Activated CD4-positive, alpha-beta memory T cell treated with anti-CD3 and anti-CD28 coated beads, Interleukin-2, amount 10 ng/mL, durations not matched to agents 7 days and 5 days (primary cell): ENCODE results near the gene RNF25. TPM values are rescaled to one million over a fixed set of nuclear protein-coding genes. Genes with fewer than 3 reads are reported as not detected.
A peak's percentile ranks its signal among the peaks of the same experiment; 100 is the strongest.
"Not testable (repeated sequence)": the region's sequence is repeated elsewhere in the genome, so short reads cannot be mapped to it uniquely, and the experiment has no call there.

Source experiments
- CTCF ChIA-PET: fragments of 350-600 bp; sonication (Branson Sonifier 250); formaldehyde crosslinking; loops from one replicate; lab custom pipeline; 2021; ENCODE audit warnings: antibody characterized with exemption, inconsistent platforms; lab: Charles Lee
- POLR2A ChIA-PET: fragments of 350-600 bp; sonication (Branson Sonifier 250); formaldehyde crosslinking; loops from one replicate; lab custom pipeline; 2021; ENCODE audit warnings: antibody characterized with exemption; lab: Charles Lee
- DNase-seq: peaks from one replicate; pipeline ENCODE4 v3.0.0-alpha.2; 2020
- H3K27ac Mint-ChIP-seq: one replicate; pipeline ENCODE4 v1.8.0; 2021; ENCODE audit warnings: mild to moderate bottlenecking, mixed read lengths
- H3K27me3 Mint-ChIP-seq: one replicate; pipeline ENCODE4 v1.8.0; 2021; ENCODE audit warnings: mixed read lengths
- H3K36me3 Mint-ChIP-seq: one replicate; pipeline ENCODE4 v1.8.0; 2021; ENCODE audit warnings: low read depth, mixed read lengths
- H3K4me1 Mint-ChIP-seq: one replicate; pipeline ENCODE4 v1.8.0; 2021; ENCODE audit warnings: mixed read lengths
- H3K4me3 Mint-ChIP-seq: one replicate; pipeline ENCODE4 v1.8.0; 2021; ENCODE audit warnings: mild to moderate bottlenecking, mixed read lengths
- H3K9me3 Mint-ChIP-seq: one replicate; pipeline ENCODE4 v1.8.0; 2021; ENCODE audit warnings: mixed read lengths
- total RNA-seq, 2 experiments: library from RNA; stranded (reverse); gene quantifications; one replicate each; pipeline ENCODE4 v1.2.3, GENCODE V29; 2021

The RNF25 gene
- total RNA-seq, 2 experiments from 2014 or later, result 15.1 to 21.9 TPM

GRCh38 chr2:218710334-218710686, 38.5 kb upstream of the RNF25 start:
- Mint-ChIP-seq H3K36me3 (peaks cover 4% of the 10 kb centered on the region), H3K4me1 (peaks cover 60% of the 10 kb centered on the region), H3K9me3 (no peaks in the 10 kb centered on the region), H3K27me3 (no peaks in the 10 kb centered on the region), H3K27ac (no peak overlapping the region), H3K4me3 (peak overlapping the region; percentile 93)
- POLR2A ChIA-PET, result interaction anchor here (0.6 to 1.9 kb wide), 7 partner anchors 12 to 490 kb away, joined by 3 to 18 read pairs (median 6); partner anchors contain the start of genes BCS1L, RNF25, STK36 and ZNF142
- DNase-seq, result no peak
- CTCF ChIA-PET, result interaction anchor here (0.6 to 3.4 kb wide), 30 partner anchors 8 to 678 kb away, joined by 3 to 32 read pairs (median 4); partner anchors contain the start of genes BCS1L, DNPEP, RNF25 and STK36

GRCh38 chr2:218709908-218710307, 38.1 kb upstream of the RNF25 start:
- peaks cover 4% of the 10 kb centered on the region for H3K36me3 Mint-ChIP-seq
- peaks cover 59% of the 10 kb centered on the region for H3K4me1 Mint-ChIP-seq
- no peak overlapping the region for H3K27ac Mint-ChIP-seq
- H3K4me3 Mint-ChIP-seq, result peak overlapping the region; percentile 93
- no peaks in the 10 kb centered on the region for H3K27me3 Mint-ChIP-seq
- H3K9me3 Mint-ChIP-seq, result no peaks in the 10 kb centered on the region
- ChIA-PET POLR2A (interaction anchor here (0.6 to 1.9 kb wide), 7 partner anchors 12 to 490 kb away, joined by 3 to 18 read pairs (median 6); partner anchors contain the start of genes BCS1L, RNF25, STK36 and ZNF142), CTCF (interaction anchor here (0.6 to 3.4 kb wide), 28 partner anchors 7 to 480 kb away, joined by 3 to 32 read pairs (median 4); partner anchors contain the start of genes BCS1L, RNF25, STK36 and ZNF142)
- no peak for DNase-seq

DNA sequence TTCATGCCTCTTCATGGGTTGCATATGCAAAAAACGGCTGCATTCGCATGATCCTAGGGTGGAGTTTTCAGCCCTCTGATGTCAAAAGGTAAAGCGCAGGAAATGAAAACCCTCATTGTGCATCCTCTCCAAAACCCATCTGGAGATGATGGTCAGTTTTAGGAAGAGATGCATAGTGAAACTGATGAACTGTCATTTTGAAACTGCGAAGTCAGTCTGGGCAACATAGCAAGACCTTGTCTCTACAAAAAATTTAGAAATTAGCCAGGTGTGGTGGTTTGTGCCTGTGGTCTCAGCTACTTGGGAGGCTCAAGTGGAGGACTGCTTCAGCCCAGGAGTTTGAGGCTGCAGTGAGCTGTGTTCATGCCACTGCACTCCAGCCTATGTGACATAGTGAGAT, 36.3 kb upstream of the RNF25 start:
- peaks cover 47% of the 10 kb centered on the region for H3K4me1 Mint-ChIP-seq
- H3K4me3 Mint-ChIP-seq, result no peak overlapping the region
- H3K27me3 Mint-ChIP-seq, result no peaks in the 10 kb centered on the region
- H3K36me3 Mint-ChIP-seq, result no peaks in the 10 kb centered on the region
- POLR2A ChIA-PET, result interaction anchor here (1.1 to 2.1 kb wide), 6 partner anchors 9 to 311 kb away, joined by 3 to 13 read pairs (median 4); partner anchors contain the start of genes BCS1L, RNF25, STK36 and ZNF142
- CTCF ChIA-PET, result interaction anchor here (0.7 to 2.2 kb wide), 11 partner anchors 15 to 435 kb away, joined by 3 to 11 read pairs (median 4); partner anchors contain the start of genes BCS1L and ZNF142
- H3K27ac Mint-ChIP-seq, result peak overlapping the region; percentile 52
- peak; percentile 32 for DNase-seq
- H3K9me3 Mint-ChIP-seq, result no peaks in the 10 kb centered on the region

DNA sequence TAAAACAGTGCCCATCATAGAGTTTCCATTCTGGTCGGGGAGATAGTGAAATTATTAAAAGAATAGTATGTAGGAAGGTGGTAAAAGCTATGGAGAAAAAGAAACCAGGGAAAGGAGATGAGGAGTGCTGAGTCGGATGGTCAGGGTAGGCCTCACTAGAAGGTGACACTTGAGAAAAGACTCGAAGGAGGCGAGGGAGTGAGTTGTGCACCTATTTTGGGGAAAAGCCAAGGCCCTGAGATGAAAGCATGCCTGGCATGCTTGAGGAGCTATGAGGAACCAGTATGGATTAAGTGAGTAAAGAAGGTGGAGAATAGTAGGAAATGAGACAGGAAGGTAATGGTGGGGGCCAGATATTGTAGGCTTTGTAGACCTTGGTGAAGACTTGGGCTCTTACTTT, 31.5 kb upstream of the RNF25 start:
- CTCF ChIA-PET, result interaction anchor here (1.1 to 2.8 kb wide), 3 partner anchors 7 to 24 kb away, joined by 3 to 12 read pairs (median 9); partner anchors contain the start of gene TTLL4
- no peak overlapping the region for H3K4me3 Mint-ChIP-seq
- no peaks in the 10 kb centered on the region for H3K27me3 Mint-ChIP-seq
- peaks cover 16% of the 10 kb centered on the region for H3K4me1 Mint-ChIP-seq
- DNase-seq, result no peak
- no peaks in the 10 kb centered on the region for H3K9me3 Mint-ChIP-seq
- POLR2A ChIA-PET, result no interaction called here
- H3K27ac Mint-ChIP-seq, result no peak overlapping the region
- H3K36me3 Mint-ChIP-seq, result no peaks in the 10 kb centered on the region

- Mint-ChIP-seq H3K36me3 (no peaks in the 10 kb centered on the region), H3K9me3 (no peaks in the 10 kb centered on the region), H3K27ac (no peak overlapping the region), H3K27me3 (no peaks in the 10 kb centered on the region), H3K4me3 (no peak overlapping the region), H3K4me1 (peaks cover under 1% of the 10 kb centered on the region)
- CTCF ChIA-PET, result interaction anchor here (1.0 to 2.8 kb wide), 3 partner anchors 9 to 146 kb away, joined by 3 to 12 read pairs (median 9); partner anchors contain the start of gene TTLL4
- POLR2A ChIA-PET, result no interaction called here
- no peak for DNase-seq
These were observed 30.0 kb upstream of the RNF25 start for GRCh38 chr2:218701806-218702205.

DNA sequence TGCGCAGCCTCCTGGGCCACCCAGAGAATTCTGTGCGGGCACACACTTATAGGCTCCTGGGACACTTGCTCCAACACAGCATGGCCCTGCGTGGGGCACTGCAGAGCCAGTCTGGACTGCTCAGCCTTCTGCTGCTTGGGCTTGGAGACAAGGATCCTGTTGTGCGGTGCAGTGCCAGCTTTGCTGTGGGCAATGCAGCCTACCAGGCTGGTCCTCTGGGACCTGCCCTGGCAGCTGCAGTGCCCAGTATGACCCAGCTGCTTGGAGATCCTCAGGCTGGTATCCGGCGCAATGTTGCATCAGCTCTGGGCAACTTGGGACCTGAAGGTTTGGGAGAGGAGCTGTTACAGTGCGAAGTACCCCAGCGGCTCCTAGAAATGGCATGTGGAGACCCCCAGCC, 27.1 kb upstream of the RNF25 start:
- no peak overlapping the region for H3K4me3 Mint-ChIP-seq
- no peak for DNase-seq
- POLR2A ChIA-PET, result interaction anchor here (0.8 to 1.7 kb wide), 3 partner anchors 9 to 11 kb away, joined by 3 to 6 read pairs (median 4); partner anchors contain the start of gene TTLL4
- no peaks in the 10 kb centered on the region for H3K4me1 Mint-ChIP-seq
- H3K36me3 Mint-ChIP-seq, result no peaks in the 10 kb centered on the region
- H3K27ac Mint-ChIP-seq, result no peak overlapping the region
- H3K27me3 Mint-ChIP-seq, result no peaks in the 10 kb centered on the region
- CTCF ChIA-PET, result interaction anchor here (1.1 to 1.5 kb wide), 3 partner anchors 11 to 12 kb away, joined by 3 to 6 read pairs (median 3); no protein-coding TSS in a partner anchor
- no peaks in the 10 kb centered on the region for H3K9me3 Mint-ChIP-seq

DNA sequence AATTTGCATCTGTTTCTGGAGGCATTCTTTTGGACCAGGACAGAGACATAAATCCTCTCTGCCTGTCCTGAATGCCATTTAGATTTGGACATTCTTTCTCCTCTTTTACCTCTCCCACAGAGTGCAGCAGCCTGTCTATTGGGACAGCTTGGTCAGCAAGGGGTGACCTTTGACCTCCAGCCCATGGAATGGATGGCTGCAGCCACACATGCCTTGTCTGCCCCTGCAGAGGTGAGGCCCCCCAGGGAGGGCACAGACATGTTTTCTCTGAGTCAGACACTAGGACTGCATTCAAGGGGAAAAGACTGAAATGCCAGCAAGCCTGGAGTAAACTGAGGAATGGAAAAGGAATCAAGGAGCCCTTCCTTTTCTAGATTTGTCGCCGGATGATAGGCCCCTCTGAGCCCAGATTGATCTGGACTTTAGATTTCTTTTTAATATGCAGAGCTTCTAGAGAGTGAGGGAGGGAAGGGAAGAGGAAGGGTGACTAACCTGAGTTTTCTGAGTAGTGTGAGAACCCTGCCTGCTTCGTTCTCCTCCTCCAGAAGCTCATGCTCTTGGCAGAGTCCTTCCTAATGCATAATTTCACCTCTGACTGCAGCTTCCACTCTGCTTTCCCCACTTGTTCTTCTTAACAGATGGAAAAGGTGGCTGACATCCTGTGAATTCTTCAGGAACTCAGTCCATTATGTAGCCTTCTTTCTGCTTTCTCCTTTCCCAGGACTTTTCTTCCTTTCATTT, 22.8 kb upstream of the RNF25 start:
- no peaks in the 10 kb centered on the region for H3K9me3 Mint-ChIP-seq
- H3K27ac Mint-ChIP-seq, result no peak overlapping the region
- H3K27me3 Mint-ChIP-seq, result no peaks in the 10 kb centered on the region
- H3K4me3 Mint-ChIP-seq, result no peak overlapping the region
- no peak for DNase-seq
- CTCF ChIA-PET, result interaction anchor here (0.7 kb wide), 1 partner anchor 112 kb away, joined by 4 read pairs; no protein-coding TSS in a partner anchor
- H3K36me3 Mint-ChIP-seq, result peaks cover 4% of the 10 kb centered on the region
- POLR2A ChIA-PET, result no interaction called here
- no peaks in the 10 kb centered on the region for H3K4me1 Mint-ChIP-seq

- Mint-ChIP-seq H3K9me3 (no peaks in the 10 kb centered on the region), H3K36me3 (peaks cover 4% of the 10 kb centered on the region), H3K4me3 (no peak overlapping the region), H3K4me1 (no peaks in the 10 kb centered on the region), H3K27me3 (no peaks in the 10 kb centered on the region), H3K27ac (no peak overlapping the region)
- ChIA-PET CTCF (no interaction called here), POLR2A (no interaction called here)
- no peak for DNase-seq
These were observed 19.4 kb upstream of the RNF25 start for GRCh38 chr2:218691234-218691633.

DNA sequence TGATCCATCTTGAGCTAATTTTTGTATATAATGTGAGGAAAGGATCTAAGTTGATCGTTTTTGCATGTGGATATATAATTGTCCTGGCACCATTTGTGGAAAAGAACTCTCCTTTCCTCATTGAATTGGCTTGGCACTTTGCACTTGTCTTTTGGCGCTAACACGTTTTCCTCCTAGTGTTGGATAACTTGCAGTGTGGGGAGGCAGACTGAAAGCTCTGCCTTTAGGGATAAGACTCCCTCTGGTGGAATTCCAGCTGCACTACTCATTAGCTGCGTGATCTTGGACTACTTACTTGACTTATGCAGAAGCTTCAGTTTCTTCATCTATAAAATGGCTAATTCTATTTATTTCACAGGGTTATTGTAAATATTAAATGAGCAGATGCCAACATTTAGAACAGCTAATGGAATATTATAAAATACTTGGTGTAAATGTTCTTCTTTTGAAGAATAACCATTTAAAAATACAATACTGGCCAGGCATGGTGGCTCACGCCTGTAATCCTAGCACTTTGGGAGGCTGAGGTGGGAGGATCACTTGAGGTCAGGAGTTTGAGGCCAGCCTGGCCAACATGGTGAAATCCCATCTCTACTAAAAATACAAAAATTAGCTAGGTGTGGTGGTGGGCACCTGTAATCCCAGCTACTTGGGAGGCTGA, 15.7 kb upstream of the RNF25 start:
- ChIA-PET CTCF (interaction anchor here (0.7 to 2.4 kb wide), 16 partner anchors 9 to 210 kb away, joined by 3 to 27 read pairs (median 4); partner anchors contain the start of genes BCS1L, RNF25, STK36 and ZNF142), POLR2A (interaction anchor here (1.0 to 2.2 kb wide), 4 partner anchors 11 to 397 kb away, joined by 3 to 9 read pairs (median 4); partner anchors contain the start of genes BCS1L and ZNF142)
- not testable (repeated sequence) for H3K27ac Mint-ChIP-seq, H3K36me3 Mint-ChIP-seq, H3K27me3 Mint-ChIP-seq, H3K4me3 Mint-ChIP-seq, H3K4me1 Mint-ChIP-seq, H3K9me3 Mint-ChIP-seq
- DNase-seq, result peak; percentile 33

- no peaks in the 10 kb centered on the region for H3K4me1 Mint-ChIP-seq
- ChIA-PET CTCF (interaction anchor here (1.0 kb wide), 1 partner anchor 23 kb away, joined by 4 read pairs; no protein-coding TSS in a partner anchor), POLR2A (no interaction called here)
- H3K4me3 Mint-ChIP-seq, result no peak overlapping the region
- H3K27ac Mint-ChIP-seq, result no peak overlapping the region
- no peaks in the 10 kb centered on the region for H3K27me3 Mint-ChIP-seq
- no peak for DNase-seq
- peaks cover 2% of the 10 kb centered on the region for H3K36me3 Mint-ChIP-seq
- no peaks in the 10 kb centered on the region for H3K9me3 Mint-ChIP-seq
These were observed 8.3 kb upstream of the RNF25 start for GRCh38 chr2:218680061-218680460.

DNA sequence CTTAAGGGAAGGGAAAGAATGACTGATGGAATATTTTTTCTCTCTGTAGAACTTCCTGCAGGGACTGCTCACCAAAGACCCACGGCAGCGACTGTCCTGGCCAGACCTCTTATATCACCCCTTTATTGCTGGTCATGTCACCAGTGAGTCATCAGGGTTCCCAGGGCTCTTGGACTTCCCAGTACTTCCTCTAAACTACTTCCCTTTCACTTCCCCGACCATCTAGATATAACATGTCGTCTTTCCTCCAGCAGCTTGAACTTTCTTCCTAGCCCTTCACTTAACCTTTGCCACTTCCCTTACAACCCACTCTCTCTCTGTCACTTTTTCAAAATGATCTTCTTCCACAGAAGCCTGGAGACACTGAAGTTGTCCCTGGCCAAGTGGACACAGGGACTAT, 7.3 kb upstream of the RNF25 start:
- no peak overlapping the region for H3K4me3 Mint-ChIP-seq
- H3K9me3 Mint-ChIP-seq, result no peaks in the 10 kb centered on the region
- no peak overlapping the region for H3K27ac Mint-ChIP-seq
- DNase-seq, result no peak
- no peaks in the 10 kb centered on the region for H3K27me3 Mint-ChIP-seq
- CTCF ChIA-PET, result interaction anchor here (1.5 kb wide), 1 partner anchor 115 kb away, joined by 3 read pairs; no protein-coding TSS in a partner anchor
- no peaks in the 10 kb centered on the region for H3K4me1 Mint-ChIP-seq
- POLR2A ChIA-PET, result no interaction called here
- H3K36me3 Mint-ChIP-seq, result no peaks in the 10 kb centered on the region

- peaks cover 11% of the 10 kb centered on the region for H3K36me3 Mint-ChIP-seq
- peak overlapping the region; percentile 97 for H3K4me3 Mint-ChIP-seq
- no peaks in the 10 kb centered on the region for H3K27me3 Mint-ChIP-seq
- peaks cover 27% of the 10 kb centered on the region for H3K4me1 Mint-ChIP-seq
- POLR2A ChIA-PET, result interaction anchor here (0.9 to 4.4 kb wide), 8 partner anchors 11 to 274 kb away, joined by 3 to 76 read pairs (median 6); partner anchors contain the start of genes BCS1L, TTLL4 and ZNF142
- H3K27ac Mint-ChIP-seq, result peak overlapping the region; percentile 88
- DNase-seq, result no peak
- CTCF ChIA-PET, result interaction anchor here (0.7 to 5.5 kb wide), 8 partner anchors 12 to 205 kb away, joined by 3 to 47 read pairs (median 4); partner anchors contain the start of genes BCS1L, TTLL4 and ZNF142
- H3K9me3 Mint-ChIP-seq, result no peaks in the 10 kb centered on the region
These were observed 627 bp downstream of the RNF25 start for GRCh38 chr2:218671097-218671653.
